COLO668 (cell line): Measurements from ENCODE around the gene KIAA0040.

Experiments
- DNase-seq: peaks from one replicate; lab custom pipeline; 2025; ENCODE audit not compliant: unreplicated experiment; lab: John Stamatoyannopoulos, UW

The KIAA0040 gene

DNA sequence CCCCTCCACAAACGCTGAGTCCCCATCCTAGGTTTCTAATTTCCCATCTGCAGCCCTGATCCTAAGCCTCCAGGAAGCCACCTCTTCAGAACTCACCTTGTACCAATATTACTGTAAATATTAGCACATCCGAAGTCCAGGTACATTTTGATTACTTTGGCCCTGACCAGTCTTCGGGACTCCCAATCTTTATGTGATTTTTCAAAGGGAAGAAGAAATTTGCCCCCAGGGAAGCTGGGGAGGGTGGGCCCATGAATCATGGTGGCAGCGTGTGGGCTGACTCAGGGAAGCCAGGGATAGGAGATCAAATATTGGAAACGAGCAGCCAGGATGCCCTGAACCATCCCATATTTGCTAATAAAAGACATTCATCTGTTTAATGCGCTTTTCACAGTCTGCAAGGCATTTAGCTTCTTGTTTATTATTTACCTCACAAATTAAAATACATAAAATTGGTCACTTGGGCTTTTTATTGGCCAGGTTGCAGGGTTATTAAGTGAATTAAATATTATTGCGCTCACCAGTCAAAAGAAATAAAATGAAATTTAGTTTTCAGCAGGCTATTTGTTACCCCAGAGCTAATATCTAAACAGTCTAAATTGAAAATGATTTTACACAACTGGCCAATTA is 46.6 kb downstream of the KIAA0040 start:
- no peak for DNase-seq

DNA sequence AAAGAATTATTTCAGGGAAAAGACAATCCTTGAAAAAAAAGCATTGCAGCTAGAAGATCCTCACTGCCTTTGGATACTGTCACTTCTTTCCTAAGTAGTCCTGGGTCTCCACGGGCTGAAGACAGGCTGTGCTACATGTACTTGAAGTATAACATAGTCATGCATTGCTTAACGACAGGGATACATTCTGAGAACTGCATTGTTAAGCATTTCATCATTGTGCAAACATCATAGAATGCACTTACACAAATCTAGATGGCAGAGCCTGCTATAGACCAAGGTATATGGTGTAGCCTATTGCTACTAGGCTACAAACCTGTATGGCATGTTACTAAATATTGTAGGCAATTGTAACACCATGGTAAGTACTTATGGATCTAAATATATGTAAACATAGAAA is 54.0 kb downstream of the KIAA0040 start:
- DNase-seq, result no peak

DNA sequence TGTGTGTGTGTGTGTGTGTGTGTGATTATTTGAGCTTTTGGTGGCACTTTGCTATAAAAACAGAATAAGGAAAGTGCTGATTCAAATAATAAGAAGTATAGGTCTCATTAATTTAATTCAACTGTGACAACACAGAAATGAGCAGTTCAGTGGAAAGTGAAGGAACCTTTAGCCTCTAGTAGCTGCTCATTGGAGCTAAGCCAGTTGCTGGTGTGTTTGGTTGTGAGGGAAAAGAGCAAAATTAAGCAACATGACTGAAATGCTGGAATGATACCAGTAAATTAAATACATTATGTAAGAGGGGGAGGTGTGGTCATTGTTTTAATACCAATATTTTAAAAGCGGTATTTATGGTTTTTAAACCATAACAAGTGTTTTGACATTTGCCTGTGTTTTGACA is 55.2 kb downstream of the KIAA0040 start:
- no peak for DNase-seq

DNA sequence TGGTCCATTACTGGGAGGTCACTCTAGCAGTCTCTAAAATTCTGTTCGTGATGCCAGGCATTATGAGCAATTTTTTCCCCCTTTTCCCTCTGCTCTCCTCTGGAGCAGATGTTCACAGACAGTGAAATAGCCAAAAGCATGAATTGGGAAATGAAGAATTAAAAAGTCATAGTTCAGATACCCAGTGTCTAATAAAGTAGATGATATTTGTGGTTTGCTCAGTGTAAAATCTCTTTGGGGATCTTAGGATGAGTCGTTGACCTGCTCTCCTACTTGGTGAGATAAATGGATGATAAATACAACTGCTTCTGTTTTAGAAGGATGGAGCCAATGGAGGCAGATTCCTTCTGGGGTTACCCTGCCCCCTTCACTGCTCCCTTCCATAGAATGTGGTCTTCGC is 56.3 kb downstream of the KIAA0040 start:
- DNase-seq, result no peak

DNA sequence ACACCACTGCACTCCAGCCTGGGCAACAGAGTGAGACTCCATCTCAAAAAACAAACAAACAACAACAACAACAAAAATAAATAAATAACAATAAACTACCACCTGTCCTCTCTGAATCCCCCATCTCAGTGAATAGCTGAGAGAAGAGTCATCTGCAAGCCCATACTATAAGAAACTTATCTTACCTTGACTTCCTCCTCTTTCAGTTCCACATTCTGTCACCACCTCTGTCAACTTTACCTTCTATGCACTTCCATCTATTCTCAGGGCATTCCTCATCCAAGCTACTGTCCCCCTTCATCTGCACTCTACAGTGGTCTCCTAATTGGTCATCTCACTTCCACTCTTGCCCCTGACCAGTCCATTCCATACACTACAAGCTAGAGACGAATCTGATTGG is 58.1 kb downstream of the KIAA0040 start:
- no peak for DNase-seq

DNA sequence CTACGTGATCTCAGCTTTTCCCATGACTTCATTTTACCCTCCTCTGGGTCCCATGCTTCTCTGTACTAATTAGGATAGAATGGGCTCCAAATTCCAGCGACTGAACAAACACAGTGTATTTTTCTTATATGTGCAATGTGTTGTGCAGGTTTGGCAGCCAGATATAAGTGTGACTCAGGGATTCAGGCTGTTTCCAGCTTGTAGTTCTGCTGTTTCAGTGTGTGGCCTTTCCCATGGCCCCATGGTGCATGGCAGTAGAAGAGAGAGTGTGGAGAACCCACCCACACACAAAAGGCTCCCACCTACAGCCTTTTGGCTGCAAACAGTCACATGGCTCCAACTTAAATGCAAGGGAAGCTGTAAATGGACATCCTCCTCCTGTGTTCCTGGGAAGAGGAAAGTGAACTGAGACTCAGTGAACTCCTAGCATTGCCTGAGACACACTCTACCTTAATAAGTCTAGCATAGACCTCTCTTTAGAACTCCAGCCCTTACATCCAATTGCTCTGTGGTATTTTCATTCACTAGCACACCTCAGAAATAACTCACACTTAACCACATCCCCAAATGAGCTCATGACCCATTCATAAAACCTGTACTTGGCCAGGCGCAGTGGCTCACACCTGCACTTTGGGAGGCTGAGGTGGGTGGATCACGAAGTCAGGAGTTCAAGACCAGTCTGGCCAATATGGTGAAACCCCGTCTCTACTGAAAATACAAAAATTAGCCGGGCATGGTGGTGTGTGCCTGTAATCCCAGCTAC is 58.7 kb downstream of the KIAA0040 start:
- DNase-seq, result no peak

DNA sequence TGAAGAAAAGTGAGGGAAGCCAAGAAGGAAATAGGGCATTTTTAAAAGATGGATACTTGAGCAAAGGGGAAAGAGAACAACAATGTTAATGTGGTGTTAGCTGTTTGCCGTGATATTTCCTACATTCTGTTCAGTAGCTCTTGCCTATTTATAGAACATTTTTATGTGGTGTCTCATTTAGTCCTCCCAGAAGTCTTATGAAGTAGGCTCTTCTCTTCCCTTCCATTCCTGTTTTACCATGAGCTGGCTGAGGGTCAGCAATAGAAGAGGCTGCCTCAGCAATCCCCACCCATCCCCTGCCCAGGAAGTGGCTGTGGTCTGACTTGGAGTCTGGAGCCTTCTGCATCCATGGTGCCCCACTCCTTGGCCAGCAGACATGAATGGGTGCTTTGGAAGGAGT is 60.1 kb downstream of the KIAA0040 start:
- DNase-seq, result no peak

DNA sequence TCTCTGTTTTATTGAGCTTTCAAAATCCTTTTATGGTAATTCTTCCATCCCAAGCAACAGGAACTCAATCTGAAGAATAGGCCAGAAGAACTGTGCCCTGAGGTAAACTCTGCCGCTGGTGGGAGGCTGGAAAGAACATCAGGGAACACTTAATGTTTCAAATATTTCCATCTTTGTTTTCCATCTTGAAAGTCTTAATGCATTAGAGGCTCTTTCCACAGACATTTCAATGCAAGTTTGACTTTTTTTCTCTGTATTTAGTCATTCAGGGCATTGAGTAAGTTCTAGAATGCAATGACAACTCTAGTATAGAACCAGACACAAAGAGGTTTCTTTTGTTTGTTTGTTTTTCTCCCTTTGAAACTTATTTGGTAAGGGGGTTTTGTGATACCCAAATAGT is 61.5 kb downstream of the KIAA0040 start:
- no peak for DNase-seq

DNA sequence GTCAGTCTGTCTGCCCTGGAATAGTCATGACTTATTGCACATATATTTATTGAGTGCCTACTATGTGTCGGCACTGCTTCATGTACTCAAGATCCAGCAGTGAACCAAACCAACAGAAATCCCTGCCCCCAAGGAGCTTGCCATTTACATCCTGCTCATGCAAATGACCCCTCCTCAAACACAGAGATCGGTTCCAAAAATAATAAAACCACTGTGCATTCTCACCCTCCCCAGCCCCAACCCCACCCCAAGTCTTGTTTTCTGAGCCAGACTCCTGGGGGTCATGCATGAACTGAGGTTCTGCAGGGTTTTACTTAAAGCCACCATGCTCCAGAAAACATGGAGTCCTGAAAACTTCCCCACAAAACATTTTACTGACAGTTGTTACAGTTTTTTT is 61.9 kb downstream of the KIAA0040 start:
- DNase-seq, result no peak

DNA sequence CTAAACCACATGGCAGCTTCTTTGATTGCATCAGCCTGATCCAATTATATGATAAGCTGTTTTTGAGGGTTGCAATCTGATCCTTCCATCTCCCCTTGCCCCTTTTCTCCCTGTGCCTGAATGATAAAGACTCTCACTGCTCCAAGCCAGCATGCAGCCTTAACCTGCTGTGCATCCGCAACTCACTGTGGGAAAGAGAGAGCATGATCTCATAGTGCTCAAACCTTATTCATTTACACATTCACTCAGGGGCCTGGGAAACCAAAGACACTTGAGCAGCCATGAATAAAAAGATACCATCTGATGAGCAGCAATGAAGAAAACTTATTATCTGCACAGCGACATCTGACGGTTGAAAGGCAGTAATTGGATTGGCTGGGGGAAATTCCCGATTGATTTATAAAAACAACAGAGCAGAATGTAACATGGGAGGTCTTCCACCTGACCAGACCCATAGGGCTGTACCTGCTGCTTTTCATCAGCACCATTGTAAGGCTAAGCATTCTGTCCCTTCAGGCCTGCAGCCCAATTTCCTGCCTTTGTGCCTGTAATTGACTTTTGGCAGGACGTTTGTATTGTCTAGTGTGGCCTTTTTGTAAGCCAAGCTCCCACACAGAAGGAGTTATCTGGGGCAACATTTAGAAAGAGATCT is 62.5 kb downstream of the KIAA0040 start:
- no peak for DNase-seq

DNA sequence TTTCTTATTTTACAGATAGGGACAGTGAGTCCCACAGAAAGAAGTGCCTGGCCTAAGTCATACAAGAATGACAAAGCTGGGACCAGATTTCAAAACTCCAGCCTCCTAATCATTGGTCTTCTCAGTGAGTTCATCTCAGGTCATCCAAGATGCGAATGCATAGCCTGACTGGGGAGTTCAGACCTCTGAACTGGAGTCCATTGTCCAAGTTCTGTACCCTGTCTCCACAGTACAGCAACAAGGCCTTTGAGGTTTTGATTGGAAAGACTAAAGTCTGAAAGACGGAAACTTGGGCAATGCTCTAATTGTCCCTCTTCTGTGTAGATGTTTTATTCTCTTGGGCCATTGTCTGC is 63.0 kb downstream of the KIAA0040 start:
- no peak for DNase-seq

DNA sequence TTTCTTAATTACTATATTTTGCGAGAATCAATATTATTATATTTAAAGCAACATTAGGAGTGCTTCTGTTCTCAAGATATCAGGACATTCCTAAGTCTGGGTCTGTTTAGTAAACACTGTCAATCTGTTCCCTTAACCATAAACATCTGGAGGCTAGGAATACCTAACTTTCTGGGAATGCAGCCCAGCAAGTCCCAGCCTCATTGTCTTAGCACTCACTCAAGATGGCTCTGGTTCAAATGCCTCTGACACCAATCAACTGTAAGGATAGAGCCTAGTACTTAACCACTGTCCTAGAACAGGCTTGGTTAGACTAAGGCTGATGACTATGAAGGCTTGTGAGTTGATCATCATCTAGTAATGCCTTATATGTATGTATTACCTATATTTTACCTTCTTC is 63.4 kb downstream of the KIAA0040 start:
- DNase-seq, result no peak

DNA sequence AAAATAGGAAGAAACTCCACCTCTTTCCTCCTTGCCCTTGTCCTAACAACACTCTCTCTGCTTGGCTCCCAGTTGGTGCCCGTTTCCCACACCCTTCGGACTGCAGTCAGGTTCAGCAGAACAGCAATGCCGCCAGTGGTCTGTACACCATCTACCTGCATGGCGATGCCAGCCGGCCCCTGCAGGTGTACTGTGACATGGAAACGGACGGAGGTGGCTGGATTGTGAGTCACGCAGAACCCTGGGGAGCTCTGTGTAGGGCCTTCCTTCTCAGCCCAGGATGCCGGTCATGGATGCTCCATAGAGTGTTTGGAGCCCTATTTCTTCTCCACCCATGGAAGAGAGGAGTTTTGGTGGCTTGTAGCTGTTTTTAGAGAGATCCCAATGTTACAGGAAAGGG is 64.1 kb downstream of the KIAA0040 start:
- DNase-seq, result no peak

DNA sequence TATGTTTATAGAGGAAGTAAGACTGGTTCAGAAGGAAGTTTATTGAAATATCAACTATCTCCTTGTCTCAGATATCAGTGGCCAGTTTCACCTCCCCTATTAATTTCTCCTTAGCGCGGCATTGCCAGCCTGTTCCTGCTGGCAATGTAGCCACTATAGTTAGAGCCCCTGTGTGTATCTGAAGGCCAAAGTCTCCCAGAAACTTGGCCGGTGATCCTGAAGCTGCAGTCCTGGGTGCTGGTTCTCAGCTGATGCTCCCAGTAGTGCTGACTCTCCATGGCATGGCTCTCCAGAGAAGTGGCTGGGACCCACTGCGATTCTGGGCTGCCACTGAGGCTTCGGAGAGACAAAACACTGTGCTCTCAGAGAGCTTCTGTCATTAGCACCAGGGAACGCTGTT is 65.0 kb downstream of the KIAA0040 start:
- DNase-seq, result no peak

DNA sequence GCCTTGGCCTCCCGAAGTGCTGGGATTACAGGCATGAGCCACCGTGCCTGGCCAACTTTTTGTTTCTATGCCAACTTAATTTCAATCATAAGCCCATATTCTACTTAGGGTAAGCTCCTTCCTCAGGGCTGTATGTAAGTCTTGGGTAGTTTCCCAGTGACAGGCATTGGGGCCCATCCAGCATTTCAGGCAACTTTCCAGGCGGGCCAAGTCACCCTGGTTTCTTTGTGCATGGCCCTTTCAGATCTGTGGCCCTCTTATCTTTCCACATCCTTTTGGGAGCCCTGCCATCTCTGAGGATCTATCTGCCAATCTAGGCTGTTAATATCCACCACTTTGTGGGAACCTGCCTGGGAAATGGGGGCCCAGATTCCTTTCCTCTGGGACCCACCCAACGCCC is 66.2 kb downstream of the KIAA0040 start:
- DNase-seq, result no peak

DNA sequence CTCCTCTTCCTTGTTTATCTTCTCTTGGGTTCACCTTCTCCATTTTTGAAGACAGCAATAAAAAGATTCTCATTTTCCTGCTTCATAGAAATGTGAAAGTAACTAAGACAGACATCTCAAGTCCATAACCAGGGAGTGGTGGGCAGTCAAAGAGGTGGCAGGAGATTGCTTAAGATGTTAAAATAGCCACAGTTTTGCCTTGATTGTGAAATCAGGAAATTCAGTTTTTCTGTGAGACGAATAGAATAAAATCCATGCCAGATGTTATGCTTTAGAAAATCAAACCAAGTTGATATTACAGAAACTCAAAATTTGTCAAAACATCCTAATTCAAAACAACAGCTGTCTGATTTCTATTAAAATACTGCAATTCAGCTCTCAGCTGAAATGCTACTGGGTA is 67.7 kb downstream of the KIAA0040 start:
- DNase-seq, result no peak

DNA sequence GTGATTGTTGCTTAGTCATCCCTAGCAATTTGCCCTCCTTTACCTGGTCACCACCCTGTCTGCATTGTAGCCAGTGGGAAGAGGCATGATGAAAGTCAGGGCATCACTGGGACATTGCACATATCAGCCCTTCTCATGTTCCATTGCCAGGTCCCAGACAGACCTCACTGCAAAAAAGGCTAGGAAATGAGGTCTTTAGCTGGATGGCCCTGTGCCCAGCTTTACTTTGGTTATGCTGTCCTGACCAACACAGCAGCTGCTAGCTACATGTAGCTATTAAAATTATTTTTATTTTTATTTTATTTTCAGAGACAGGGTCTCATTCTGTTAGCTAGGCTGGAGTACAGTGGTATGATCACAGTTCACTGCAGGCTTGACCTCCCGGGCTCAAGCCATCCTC is 72.1 kb downstream of the KIAA0040 start:
- DNase-seq, result no peak

DNA sequence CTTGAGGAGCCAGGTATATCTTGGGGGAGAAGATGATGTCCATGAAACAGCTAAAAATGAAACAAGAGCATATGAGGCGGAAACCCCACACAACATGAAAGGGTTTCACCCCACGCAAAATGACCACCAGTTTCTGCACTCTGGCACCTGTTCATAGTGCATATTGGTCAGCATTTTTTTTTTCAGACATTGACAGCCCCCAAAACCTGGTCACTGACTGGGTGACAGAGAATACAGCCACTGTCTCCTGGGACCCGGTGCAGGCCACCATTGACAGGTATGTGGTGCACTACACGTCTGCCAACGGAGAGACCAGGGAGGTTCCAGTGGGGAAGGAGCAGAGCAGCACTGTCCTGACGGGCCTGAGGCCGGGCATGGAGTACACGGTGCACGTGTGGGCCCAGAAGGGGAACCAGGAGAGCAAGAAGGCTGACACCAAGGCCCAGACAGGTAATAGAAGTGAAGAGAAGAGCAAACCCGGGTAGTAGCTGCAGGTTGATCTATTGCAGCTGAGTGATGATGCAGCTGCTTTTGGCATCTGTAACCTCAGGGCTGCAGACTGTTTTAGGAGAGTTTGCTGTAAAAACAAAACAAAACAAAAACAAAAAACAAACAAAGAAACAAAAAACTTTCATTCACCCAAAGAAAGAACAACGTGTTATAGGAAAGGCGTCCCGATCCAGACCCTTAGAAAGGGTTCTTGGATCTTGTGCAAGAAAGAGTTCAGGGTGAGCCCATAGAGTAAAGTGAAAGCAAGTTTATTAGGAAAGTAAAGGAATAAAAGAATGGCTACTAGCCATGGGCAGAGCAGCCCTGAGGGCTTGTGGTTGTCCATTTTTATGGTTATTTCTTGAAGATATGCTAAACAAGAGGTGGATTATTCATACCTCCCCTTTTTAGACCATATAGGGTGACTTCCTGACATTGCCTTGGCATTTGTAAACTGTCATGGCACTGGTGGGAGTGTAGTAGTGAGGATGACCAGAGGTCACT is 73.9 kb downstream of the KIAA0040 start:
- DNase-seq, result no peak

DNA sequence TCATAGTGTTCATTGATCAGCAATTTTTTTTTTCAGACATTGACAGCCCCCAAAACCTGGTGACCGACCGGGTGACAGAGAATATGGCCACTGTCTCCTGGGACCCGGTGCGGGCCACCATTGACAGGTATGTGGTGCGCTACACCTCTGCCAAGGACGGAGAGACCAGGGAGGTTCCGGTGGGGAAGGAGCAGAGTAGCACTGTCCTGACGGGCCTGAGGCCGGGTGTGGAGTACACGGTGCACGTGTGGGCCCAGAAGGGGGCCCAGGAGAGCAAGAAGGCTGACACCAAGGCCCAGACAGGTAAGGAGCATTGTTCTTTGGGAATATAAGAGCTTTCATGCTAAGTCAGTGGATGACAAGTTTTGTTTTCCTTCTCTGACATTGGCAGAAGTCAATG is 75.7 kb downstream of the KIAA0040 start:
- no peak for DNase-seq

DNA sequence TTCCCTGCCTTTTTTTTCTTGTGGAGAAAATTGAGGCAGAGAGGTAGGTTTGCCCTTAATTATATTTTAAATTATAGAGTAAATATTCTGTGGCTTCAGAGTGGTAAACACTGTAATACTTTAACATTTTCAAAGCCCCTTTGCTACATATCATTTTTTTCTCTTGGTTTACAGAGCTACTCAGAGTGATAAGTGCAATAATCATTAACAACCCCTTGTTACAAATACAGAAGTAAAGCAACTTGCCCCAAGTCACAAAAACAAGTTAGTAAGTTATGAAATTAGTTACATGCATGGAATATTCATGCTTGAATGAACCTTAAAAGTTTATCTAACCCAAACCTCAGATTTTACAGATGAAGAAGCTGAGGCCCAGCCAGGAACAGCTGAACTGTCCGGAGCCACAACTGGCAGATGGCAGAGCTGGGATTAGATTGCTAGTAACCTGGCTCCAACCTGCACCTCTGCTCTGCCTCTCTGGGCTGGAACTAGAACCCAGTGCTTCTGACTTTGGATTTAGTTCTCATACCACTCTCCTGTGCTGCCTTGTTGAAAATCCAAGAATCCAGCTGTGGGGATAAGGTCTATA is 76.3 kb downstream of the KIAA0040 start:
- DNase-seq, result no peak

DNA sequence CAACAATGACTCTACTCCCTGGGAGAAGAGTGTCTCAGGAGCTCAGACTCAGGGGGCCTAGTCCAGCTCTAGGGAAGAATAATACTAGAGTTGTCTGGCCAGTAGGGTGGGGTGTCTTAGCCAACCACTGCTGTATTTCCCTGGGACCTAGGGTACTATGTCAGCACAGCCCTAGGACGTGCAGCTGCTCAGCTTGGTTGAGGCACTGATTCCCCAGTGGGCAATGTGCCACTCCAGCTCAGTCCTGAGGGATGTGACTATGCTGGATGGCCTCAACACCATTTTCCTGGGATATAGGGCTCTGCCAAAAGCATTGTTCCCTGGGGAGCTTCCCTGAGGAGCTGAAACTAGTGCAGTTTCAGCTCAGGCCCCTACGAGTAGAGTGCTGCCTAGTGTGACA is 77.6 kb downstream of the KIAA0040 start:
- DNase-seq, result no peak
